ENCODE measurements around the gene TYSND1.
"Not testable (repeated sequence)": the region's sequence is repeated elsewhere in the genome, so short reads cannot be mapped to it uniquely, and the experiment has no call there.

TYSND1 gene

GRCh38 chr10:70111496-70111895 lies 35.0 kb downstream of the TYSND1 start:
- no peak overlapping the region for H3K27ac ChIP-seq
- H3K4me3 ChIP-seq = no peak overlapping the region
- no peak for DNase-seq (ENCODE audit: low spot score)
- no peak for TF ChIP-seq CTCF (IDR thresholded peaks at IDR 0.05)

GRCh38 chr10:70109064-70109729 lies 37.3 kb downstream of the TYSND1 start:
- DNase-seq (ENCODE audit: low spot score) = no peak
- no peak overlapping the region for H3K4me3 ChIP-seq
- H3K27ac ChIP-seq = no peak overlapping the region
- TF ChIP-seq CTCF (IDR thresholded peaks at IDR 0.05) = no peak

GRCh38 chr10:70106958-70107791 lies 39.3 kb downstream of the TYSND1 start:
- no peak overlapping the region for H3K4me3 ChIP-seq
- no peak for TF ChIP-seq CTCF (IDR thresholded peaks at IDR 0.05)
- no peak for DNase-seq (ENCODE audit: low spot score)
- no peak overlapping the region for H3K27ac ChIP-seq

GRCh38 chr10:70101668-70102067 lies 44.8 kb downstream of the TYSND1 start:
- DNase-seq (ENCODE audit: low spot score) = no peak
- no peak overlapping the region for H3K27ac ChIP-seq
- TF ChIP-seq CTCF (IDR thresholded peaks at IDR 0.05) = no peak
- no peak overlapping the region for H3K4me3 ChIP-seq

- H3K4me3 ChIP-seq; H3K27ac ChIP-seq; DNase-seq (ENCODE audit: low spot score): not testable (repeated sequence)
Observed at GRCh38 chr10:70101068-70101562, 45.4 kb downstream of the TYSND1 start.

GRCh38 chr10:70098271-70098670 lies 48.2 kb downstream of the TYSND1 start:
- DNase-seq (ENCODE audit: low spot score) = no peak
- Histone ChIP-seq H3K27ac (no peak overlapping the region), H3K4me3 (no peak overlapping the region)
- no peak for TF ChIP-seq CTCF (IDR thresholded peaks at IDR 0.05)

- H3K27ac ChIP-seq = no peak overlapping the region
- no peak for DNase-seq (ENCODE audit: low spot score)
- no peak for TF ChIP-seq CTCF (IDR thresholded peaks at IDR 0.05)
- no peak overlapping the region for H3K4me3 ChIP-seq
Observed at GRCh38 chr10:70097459-70097858, 49.0 kb downstream of the TYSND1 start.
